HAP-1 (cell line): Measurements from ENCODE around the gene CLMN.
"Not testable (repeated sequence)": the region's sequence is repeated elsewhere in the genome, so short reads cannot be mapped to it uniquely, and the experiment has no call there.

ENCODE experiments used
- DNase-seq, 2 experiments: peaks; one replicate each; pipeline ENCODE4 v3.0.0-alpha.2; 2016 to 2020; ENCODE audit warnings: low spot score in 2 of 2
- H3K27me3 ChIP-seq: fragments of 250-450 bp; sonication (Bioruptor Pico); 2 replicates; pipeline ENCODE4 v1.5.1; 2020; ENCODE audit warnings: low read depth, mild to moderate bottlenecking, moderate library complexity
- H3K36me3 ChIP-seq: fragments of 250-450 bp; sonication (Bioruptor Pico); replicated peaks from 2 replicates; pipeline ENCODE4 v1.5.1; 2020; ENCODE audit warnings: mild to moderate bottlenecking
- H3K4me1 ChIP-seq: fragments of 250-450 bp; sonication (Bioruptor Pico); 2 replicates; pipeline ENCODE4 v1.5.1; 2020; ENCODE audit warnings: mild to moderate bottlenecking
- H3K4me3 ChIP-seq: fragments of 250-450 bp; sonication (Bioruptor Pico); 2 replicates; pipeline ENCODE4 v1.5.1; 2020; ENCODE audit warnings: mild to moderate bottlenecking, moderate library complexity
- H3K9me3 ChIP-seq: fragments of 250-450 bp; sonication (Bioruptor Pico); 2 replicates; pipeline ENCODE4 v1.5.1; 2020; ENCODE audit warnings: mild to moderate bottlenecking, moderate library complexity
- in situ Hi-C: fragments of 300-500 bp; cut with MboI; formaldehyde crosslinking; loops from 3 replicates; pipeline ENCODE4 v1.14.3; 2020; ENCODE audit warnings: low sequenced_read_pairs, inconsistent platforms, mixed read lengths

The CLMN gene

DNA sequence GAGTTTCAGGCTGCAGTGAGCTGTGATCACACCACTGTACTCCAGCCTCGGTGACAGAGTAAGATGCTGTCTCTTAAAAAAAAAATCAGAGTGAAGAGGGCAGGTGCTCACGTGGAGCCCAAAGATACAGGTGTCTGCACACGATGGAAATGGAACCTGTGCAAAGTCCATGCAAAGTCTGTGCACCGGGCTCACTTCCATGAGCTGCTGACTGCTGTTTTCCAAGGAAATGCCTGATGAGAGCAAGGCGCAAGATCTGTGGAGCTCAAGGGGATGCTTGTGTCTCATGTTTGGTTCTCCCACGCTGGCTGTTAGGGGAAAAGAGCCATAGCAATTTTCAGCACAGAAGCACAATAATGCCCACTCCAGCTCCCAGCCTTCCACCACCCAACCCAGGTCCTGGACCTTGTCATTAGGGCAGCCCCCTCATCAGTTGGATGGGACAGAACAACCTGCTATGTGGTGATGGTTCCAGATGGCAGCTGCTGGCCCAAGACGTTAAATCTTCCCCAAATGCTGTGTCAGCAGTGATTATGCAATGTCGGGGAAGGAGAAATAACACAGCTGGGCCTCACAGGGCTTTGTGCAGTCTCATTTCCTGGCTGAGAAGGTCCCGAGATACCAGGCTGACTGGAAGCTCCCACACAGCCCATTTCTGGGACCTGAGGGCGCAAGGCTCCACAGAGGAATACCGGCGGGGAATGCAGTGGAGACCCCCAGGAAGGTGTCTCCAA, 134.5 kb downstream of the CLMN start:
- Histone ChIP-seq H3K36me3 (no peaks in the 10 kb centered on the region), H3K4me3 (no peak overlapping the region), H3K4me1 (no peaks in the 10 kb centered on the region), H3K27me3 (no peaks in the 10 kb centered on the region; the same call in 1 of the 2 replicates), H3K9me3 (no peaks in the 10 kb centered on the region)
- DNase-seq = no peak
- in situ Hi-C loops = no loop called here

DNA sequence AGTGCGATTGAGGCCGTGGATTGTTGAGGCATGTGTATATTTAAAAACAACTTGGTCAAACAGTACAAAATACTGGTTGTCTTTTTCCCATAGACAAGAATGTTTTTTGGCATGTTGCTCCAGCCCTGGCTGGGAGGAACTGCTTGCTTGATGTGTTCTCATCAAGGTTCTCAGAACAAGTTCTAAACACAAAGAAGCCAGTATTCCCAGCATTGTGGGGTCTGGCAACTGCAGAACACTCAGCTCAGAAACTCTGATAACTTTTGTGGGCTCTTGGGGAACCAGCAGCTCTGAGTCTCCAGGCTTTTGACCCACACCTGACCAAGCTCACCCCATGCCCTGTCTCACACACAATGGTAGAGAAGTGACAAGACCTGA, 135.3 kb downstream of the CLMN start:
- DNase-seq = no peak
- Histone ChIP-seq H3K9me3 (no peaks in the 10 kb centered on the region), H3K4me1 (no peaks in the 10 kb centered on the region), H3K4me3 (no peak overlapping the region), H3K27me3 (no peaks in the 10 kb centered on the region; the same call in 1 of the 2 replicates), H3K36me3 (no peaks in the 10 kb centered on the region)
- in situ Hi-C loops = no loop called here

DNA sequence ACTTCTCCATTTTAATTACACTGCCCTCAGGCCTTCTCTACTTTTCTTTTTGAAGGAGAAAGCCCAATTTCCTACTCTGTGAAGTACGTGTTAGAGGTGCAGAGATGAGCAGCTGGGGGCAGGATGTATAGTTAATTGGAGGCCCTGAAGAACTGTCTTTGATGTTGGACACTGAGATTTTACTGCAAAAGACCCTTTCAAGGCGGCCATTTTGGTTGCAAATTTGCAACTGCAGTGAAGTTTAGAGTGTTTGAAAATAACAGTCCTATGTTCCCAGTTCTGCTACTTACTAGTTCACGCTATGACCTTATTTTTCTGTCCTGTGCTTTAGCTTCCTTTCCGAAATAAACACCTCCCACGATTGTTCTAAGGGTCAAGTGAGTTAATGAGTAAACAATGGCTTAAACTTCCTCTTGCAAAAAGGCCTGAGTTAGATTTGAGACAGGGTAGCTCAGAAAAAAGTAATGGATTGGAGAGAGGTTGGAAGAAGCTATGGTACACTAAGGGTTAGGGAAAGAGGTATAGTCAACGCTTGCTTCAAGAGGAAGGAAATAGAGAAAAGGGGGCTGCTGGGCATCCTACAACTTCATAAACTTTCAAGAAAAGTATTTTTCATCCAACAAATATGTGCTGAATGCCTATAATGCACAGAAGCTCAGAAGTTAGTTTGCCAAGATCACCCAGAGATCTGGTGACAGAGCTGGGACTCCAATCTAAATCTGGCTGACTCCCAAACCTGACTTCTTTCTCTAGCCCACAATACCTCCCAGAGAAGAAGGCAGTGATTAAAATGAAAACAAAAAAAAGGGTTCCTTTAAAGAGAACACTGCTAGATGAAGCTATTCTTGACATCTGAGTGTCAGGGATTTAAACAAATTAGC, 135.9 kb downstream of the CLMN start:
- Histone ChIP-seq H3K4me1 (no peaks in the 10 kb centered on the region), H3K4me3 (no peak overlapping the region), H3K9me3 (no peaks in the 10 kb centered on the region), H3K27me3 (no peaks in the 10 kb centered on the region; the same call in 1 of the 2 replicates), H3K36me3 (no peaks in the 10 kb centered on the region)
- no peak for DNase-seq
- in situ Hi-C loops = no loop called here

DNA sequence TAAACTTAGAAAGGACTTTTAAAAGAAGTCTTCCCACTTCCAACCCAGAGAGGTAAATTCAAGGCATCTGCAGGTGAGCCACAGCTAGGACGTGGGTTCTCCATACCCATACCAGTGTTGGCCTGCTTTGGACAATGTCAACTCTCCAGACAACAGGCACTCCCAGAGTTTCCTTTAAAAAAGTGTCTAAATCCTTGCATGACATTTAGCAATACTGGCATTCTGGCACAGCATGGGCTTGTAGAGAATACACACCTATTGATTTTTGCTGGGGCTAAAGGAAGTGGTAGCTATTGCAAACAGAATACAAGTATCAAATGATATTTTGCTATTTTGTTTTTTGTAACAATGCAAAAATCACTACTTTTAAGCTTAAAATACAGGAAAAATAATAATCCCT, 136.6 kb downstream of the CLMN start:
- no peaks in the 10 kb centered on the region for H3K9me3 ChIP-seq
- H3K4me1 ChIP-seq = no peaks in the 10 kb centered on the region
- H3K36me3 ChIP-seq = no peaks in the 10 kb centered on the region
- no peak for DNase-seq
- no peaks in the 10 kb centered on the region; the same call in 1 of the 2 replicates for H3K27me3 ChIP-seq
- in situ Hi-C loops = no loop called here
- H3K4me3 ChIP-seq = no peak overlapping the region

DNA sequence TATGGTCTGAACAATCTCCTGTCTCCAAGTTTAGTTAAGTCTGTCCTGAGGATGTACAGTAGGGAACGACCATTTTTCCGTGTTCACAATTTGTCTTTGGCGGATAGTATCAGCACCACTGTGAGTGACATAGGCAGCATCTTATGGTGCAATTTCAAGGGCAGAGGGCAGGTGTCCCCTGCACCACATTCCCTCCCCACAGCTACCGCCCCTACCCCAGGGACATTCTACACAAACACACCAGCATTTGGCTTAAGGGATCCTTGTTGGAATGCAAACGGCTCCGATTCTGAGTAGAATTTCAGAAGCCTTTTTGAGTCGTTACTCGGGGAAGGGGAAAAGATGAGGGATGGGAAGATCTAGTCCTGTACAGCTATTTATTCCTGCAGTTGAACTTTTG, 137.3 kb downstream of the CLMN start:
- no peak for DNase-seq
- H3K36me3 ChIP-seq = no peaks in the 10 kb centered on the region
- in situ Hi-C loops = no loop called here
- no peaks in the 10 kb centered on the region for H3K4me1 ChIP-seq
- H3K4me3 ChIP-seq = no peak overlapping the region
- no peaks in the 10 kb centered on the region; the same call in 1 of the 2 replicates for H3K27me3 ChIP-seq
- H3K9me3 ChIP-seq = no peaks in the 10 kb centered on the region

DNA sequence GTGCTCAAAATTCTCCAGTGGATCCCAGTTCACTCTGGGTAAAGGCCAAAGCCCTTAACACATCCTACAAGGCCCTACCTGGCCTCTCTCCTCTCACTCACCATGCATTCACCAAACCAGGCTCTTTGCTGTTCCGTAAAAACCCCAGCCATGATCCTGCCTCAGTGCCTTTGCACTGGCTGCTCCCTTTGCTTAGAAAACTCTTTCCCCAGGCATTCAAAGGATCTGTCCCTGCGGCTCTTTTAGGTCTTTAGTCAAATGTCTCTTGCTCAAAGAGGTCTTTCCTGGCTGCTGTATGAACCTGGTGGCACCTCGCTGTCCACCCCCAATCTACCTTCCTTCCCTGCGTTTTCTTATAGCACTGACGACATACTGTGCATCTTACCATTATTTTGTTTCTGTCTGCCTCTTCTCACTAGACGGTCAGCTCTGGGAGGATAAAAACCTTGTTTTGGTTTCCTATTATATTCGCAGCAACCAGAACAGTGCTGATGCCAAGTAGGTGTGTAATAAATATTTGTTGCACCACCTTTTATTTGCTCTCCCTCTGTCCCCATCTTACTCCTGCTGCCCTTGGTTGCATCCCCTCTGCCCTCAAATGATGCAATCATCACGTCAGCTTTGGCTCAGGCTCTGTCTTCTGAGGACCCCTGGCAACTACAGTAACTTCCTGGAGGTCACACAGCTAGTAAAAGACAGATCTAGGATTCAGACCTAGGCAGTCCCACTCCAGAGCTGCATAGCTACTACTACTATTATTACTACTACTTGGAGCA, 138.6 kb downstream of the CLMN start:
- Histone ChIP-seq H3K27me3 (no peaks in the 10 kb centered on the region; the same call in 1 of the 2 replicates), H3K4me3 (no peak overlapping the region), H3K9me3 (no peaks in the 10 kb centered on the region), H3K4me1 (no peaks in the 10 kb centered on the region), H3K36me3 (no peaks in the 10 kb centered on the region)
- DNase-seq = no peak
- in situ Hi-C loops = no loop called here

DNA sequence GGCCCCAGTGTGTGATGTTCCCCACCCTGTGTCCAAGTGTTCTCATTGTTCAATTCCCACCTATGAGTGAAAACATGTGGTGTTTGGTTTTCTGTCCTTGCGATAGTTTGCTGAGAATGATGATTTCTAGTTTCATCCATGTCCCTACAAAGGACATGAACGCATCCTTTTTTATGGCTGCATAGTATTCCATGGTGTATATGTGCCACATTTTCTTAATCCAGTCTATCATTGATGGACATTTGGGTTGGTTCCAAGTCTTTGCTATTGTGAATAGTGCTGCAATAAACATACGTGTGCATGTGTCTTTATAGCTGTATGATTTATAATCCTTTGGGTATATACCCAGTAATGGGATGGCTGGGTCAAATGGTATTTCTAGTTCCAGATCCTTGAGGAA, 144.0 kb downstream of the CLMN start:
- DNase-seq, in situ Hi-C loops, H3K36me3 ChIP-seq, H3K27me3 ChIP-seq, H3K4me1 ChIP-seq, H3K4me3 ChIP-seq, H3K9me3 ChIP-seq: not testable (repeated sequence)

DNA sequence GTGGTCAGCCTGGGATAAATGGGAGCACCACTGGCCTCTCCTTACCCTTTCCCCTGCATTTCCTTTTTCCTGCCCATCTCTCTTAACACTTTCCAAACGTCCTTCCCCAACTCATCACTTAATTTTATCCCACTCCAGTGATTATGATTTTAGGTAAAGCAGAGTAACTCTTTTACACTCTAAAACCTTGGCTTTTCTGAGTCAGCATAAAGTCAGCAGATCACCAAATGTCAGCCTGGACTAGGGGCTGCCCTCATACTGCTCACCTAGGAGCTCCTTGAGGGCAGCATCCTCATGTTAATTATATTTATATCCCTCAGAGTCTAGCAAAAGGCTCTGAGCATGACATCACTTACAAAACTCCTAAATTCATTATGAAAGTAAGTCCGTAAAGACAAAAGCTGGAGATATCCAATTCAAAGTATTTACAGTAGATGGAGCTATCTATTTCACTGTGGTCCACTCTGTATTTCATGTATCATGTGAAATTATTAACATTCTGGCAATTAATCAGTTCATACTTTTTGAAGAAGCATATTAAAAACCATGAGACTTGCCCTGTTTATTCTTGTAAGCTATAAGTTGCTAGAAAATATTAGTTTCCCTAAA, 145.4 kb downstream of the CLMN start:
- DNase-seq = no peak
- H3K36me3 ChIP-seq = no peaks in the 10 kb centered on the region
- no peaks in the 10 kb centered on the region for H3K9me3 ChIP-seq
- in situ Hi-C loops = no loop called here
- no peaks in the 10 kb centered on the region for H3K27me3 ChIP-seq
- no peaks in the 10 kb centered on the region for H3K4me1 ChIP-seq
- H3K4me3 ChIP-seq = no peak overlapping the region

DNA sequence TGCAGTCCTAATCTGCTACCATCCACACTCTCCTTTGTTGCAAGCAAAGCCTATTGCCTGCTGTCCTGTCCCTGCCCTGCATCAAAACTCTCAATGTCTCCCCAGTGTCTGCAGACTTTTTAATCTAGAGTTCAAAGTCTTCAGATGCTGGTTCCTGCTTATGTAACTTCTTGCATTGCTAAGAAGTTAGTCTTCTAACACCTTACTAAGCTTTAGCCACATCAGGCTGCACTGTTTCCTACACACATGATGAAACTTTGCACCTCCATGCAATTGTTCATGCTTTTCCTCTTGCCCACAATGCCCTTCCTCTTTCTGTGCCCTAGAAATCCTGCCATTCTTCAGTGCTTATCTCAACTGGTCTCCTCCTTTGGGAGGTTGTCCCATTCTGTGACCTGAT, 146.2 kb downstream of the CLMN start:
- Histone ChIP-seq H3K4me1 (no peaks in the 10 kb centered on the region), H3K9me3 (no peaks in the 10 kb centered on the region), H3K36me3 (no peaks in the 10 kb centered on the region), H3K27me3 (no peaks in the 10 kb centered on the region), H3K4me3 (no peak overlapping the region)
- in situ Hi-C loops = no loop called here
- no peak for DNase-seq

DNA sequence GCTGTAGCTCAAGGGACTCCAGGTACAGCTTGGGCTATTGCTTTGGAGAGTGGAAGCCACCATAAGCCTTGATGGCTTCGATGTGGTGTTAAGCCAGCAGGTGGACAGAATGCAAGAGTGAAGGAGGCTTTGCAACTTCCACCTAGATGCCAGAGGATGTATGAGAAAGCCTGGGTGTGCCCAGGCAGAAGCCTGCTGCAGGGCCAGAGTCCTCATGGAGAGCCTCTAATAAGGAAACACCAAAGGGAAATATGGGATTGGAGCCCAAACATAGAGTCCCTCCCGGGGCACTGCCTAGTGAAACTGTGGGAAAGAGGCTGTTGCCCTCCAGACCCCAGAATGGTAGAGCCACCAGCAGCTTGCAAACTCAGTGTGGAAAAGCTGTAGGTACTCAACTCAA, 152.5 kb downstream of the CLMN start:
- Histone ChIP-seq H3K36me3 (no peaks in the 10 kb centered on the region), H3K4me3 (no peak overlapping the region), H3K9me3 (no peaks in the 10 kb centered on the region), H3K27me3 (no peaks in the 10 kb centered on the region), H3K4me1 (no peaks in the 10 kb centered on the region)
- no peak for DNase-seq
- in situ Hi-C loops = no loop called here

DNA sequence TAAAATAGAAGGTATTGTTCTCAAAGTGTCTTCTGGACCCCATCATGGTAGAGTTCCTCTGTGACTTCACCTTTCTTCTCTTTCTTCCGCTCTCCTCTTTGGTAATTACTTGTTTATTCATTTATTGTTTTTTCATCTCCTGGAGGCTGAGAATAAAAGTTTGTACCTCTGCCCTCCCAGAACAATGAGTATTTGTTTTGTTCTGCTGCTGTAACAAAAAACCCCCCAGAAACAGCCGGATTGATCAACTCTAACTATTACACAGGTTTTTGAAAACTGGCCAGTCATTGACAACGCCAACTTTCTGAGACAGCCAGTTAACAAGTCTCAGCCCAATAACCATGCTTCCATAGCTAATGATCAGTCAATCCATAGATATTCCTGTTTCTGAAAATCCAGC, 154.2 kb downstream of the CLMN start:
- Histone ChIP-seq H3K36me3 (no peaks in the 10 kb centered on the region), H3K4me3 (no peak overlapping the region), H3K4me1 (no peaks in the 10 kb centered on the region), H3K9me3 (no peaks in the 10 kb centered on the region), H3K27me3 (no peaks in the 10 kb centered on the region)
- DNase-seq = no peak
- in situ Hi-C loops = no loop called here

DNA sequence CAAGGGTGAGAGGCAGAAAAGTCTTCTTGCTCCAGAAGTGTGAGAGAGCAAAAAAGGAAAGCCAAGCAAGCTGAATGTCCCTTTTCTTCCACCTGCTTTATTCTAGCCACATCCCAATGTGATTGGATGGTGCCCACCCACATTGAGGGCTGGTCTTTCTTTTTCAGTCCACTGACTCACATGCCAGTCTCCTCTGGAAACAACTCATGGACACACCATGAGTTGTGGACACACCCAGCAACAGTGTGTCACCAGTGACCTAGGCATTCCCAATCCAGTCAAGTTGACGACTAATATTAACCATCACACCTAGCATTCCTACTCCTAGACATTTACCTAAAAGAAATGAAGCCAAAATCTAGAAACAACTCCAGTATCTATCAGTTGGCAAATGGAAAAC, 155.2 kb downstream of the CLMN start:
- no peak overlapping the region for H3K4me3 ChIP-seq
- no peak for DNase-seq
- no peaks in the 10 kb centered on the region for H3K9me3 ChIP-seq
- in situ Hi-C loops = no loop called here
- no peaks in the 10 kb centered on the region for H3K27me3 ChIP-seq
- no peaks in the 10 kb centered on the region for H3K36me3 ChIP-seq
- H3K4me1 ChIP-seq = no peaks in the 10 kb centered on the region

DNA sequence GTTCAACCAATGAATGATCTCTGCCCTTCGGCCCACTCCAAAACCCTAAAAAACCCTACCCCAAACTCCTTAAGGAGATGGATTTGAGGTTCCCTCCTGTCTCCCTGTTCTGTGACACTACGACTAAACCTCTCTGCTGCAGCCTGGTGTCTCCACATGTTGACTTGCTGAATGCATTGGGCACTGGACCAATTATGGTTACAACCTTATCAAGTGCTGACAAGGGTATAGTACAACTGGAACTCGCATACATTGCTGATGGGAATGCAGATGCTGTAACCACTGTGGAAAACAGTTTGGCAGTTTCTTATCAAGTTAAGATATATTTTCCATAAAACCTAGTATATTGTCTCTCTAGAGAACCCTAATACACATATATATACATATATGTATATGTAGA, 156.0 kb downstream of the CLMN start:
- H3K4me3 ChIP-seq = no peak overlapping the region
- H3K36me3 ChIP-seq = no peaks in the 10 kb centered on the region
- H3K27me3 ChIP-seq = no peaks in the 10 kb centered on the region
- H3K4me1 ChIP-seq = no peaks in the 10 kb centered on the region
- in situ Hi-C loops = no loop called here
- no peaks in the 10 kb centered on the region for H3K9me3 ChIP-seq
- no peak for DNase-seq
